HEK293 (cell line): Measurements from ENCODE around the gene TNS3.

ENCODE experiments used
- CTCF ChIA-PET: fragments of 350-600 bp; formaldehyde crosslinking; extraction: SDS; loops from one replicate; lab custom pipeline; 2021; ENCODE audit warnings: antibody characterized with exemption; lab: Yijun Ruan, JAX
- POLR2A ChIA-PET: fragments of 300-600 bp; formaldehyde crosslinking; extraction: SDS; loops from one replicate; lab custom pipeline; 2020; ENCODE audit warnings: antibody characterized with exemption, inconsistent platforms; lab: Yijun Ruan, JAX
- H3K27ac ChIP-seq: fragments of 200-500 bp; sonication (Bioruptor generic); 2 replicates; pipeline ENCODE4 v1.5.1; 2014; ENCODE audit warnings: low read depth, low read length, control low read depth, inconsistent platforms; ENCODE audit errors: extremely low read depth
- H3K36me3 ChIP-seq, 2 experiments: fragments of 200-500 bp in 1 of 2; sonication (Bioruptor generic) in 1 of 2; 1 replicate in 1 of 2; 2 replicates in 1 of 2; pipeline ENCODE4 v1.5.1; 2014 to 2017; ENCODE audit warnings: inconsistent platforms in 2 of 2, low read length in 2 of 2; ENCODE audit not compliant: control insufficient read depth in 2 of 2, insufficient read depth in 1 of 2
- H3K4me1 ChIP-seq: fragments of 200-500 bp; sonication (Bioruptor generic); 2 replicates; pipeline ENCODE4 v1.5.1; 2014; ENCODE audit warnings: mild to moderate bottlenecking, low read length, inconsistent platforms; ENCODE audit not compliant: control insufficient read depth, insufficient read depth
- H3K4me3 ChIP-seq: 2 replicates; pipeline ENCODE4 v1.5.1; 2011; ENCODE audit warnings: low read depth, mild to moderate bottlenecking, control low read depth, low read length, moderate library complexity
- H3K9me3 ChIP-seq: fragments of 200-500 bp; sonication (Bioruptor generic); 2 replicates; pipeline ENCODE4 v1.5.1; 2014; ENCODE audit warnings: low read depth, low read length, inconsistent platforms; ENCODE audit not compliant: control insufficient read depth, insufficient read depth
- FEZF1 ChIP-seq: fragments of 450-650 bp; formaldehyde crosslinking; IDR thresholded peaks from 2 replicates; pipeline ENCODE4 v1.5.1; 2016; ENCODE audit warnings: missing biosample characterization, missing genetic modification characterization
- OSR2 ChIP-seq: fragments of 450-650 bp; formaldehyde crosslinking; IDR thresholded peaks from 2 replicates; pipeline ENCODE4 v1.5.1; 2016; ENCODE audit warnings: missing biosample characterization, missing genetic modification characterization
- PRDM10 ChIP-seq: fragments of 450-650 bp; formaldehyde crosslinking; IDR thresholded peaks from 2 replicates; pipeline ENCODE4 v1.5.1; 2016; ENCODE audit warnings: missing biosample characterization, missing genetic modification characterization
- SP2 ChIP-seq: fragments of 450-650 bp; formaldehyde crosslinking; IDR thresholded peaks from 2 replicates; pipeline ENCODE4 v1.5.1; 2016; ENCODE audit warnings: missing biosample characterization, missing genetic modification characterization
- YY1 ChIP-seq: fragments of 450-650 bp; formaldehyde crosslinking; IDR thresholded peaks from 2 replicates; pipeline ENCODE4 v1.5.1; 2018; ENCODE audit warnings: missing biosample characterization, missing genetic modification characterization
- ZFP37 ChIP-seq: fragments of 450-650 bp; formaldehyde crosslinking; IDR thresholded peaks from 2 replicates; pipeline ENCODE4 v1.5.1; 2016; ENCODE audit warnings: missing biosample characterization, missing genetic modification characterization
- ZNF133 ChIP-seq: fragments of 450-650 bp; formaldehyde crosslinking; IDR thresholded peaks from 2 replicates; pipeline ENCODE4 v1.5.1; 2016; ENCODE audit warnings: missing biosample characterization, missing genetic modification characterization
- ZNF155 ChIP-seq: fragments of 450-650 bp; formaldehyde crosslinking; IDR thresholded peaks from 2 replicates; pipeline ENCODE4 v1.5.1; 2016; ENCODE audit warnings: missing biosample characterization, missing genetic modification characterization
- ZNF426 ChIP-seq: fragments of 450-650 bp; formaldehyde crosslinking; IDR thresholded peaks from 2 replicates; pipeline ENCODE4 v1.5.1; 2017; ENCODE audit warnings: missing biosample characterization, missing genetic modification characterization, mild to moderate bottlenecking, inconsistent platforms, moderate library complexity
- ZNF560 ChIP-seq: fragments of 450-650 bp; formaldehyde crosslinking; IDR thresholded peaks from 2 replicates; pipeline ENCODE4 v1.5.1; 2017; ENCODE audit warnings: missing biosample characterization, missing genetic modification characterization, borderline replicate concordance
- ZNF585B ChIP-seq: fragments of 450-650 bp; formaldehyde crosslinking; IDR thresholded peaks from 2 replicates; pipeline ENCODE4 v1.5.1; 2016; ENCODE audit warnings: missing biosample characterization, missing genetic modification characterization
- ZNF776 ChIP-seq: fragments of 450-650 bp; formaldehyde crosslinking; IDR thresholded peaks from 2 replicates; pipeline ENCODE4 v1.5.0; 2017; ENCODE audit warnings: missing biosample characterization, missing genetic modification characterization, borderline replicate concordance
- ZNF837 ChIP-seq: fragments of 450-650 bp; formaldehyde crosslinking; IDR thresholded peaks from 2 replicates; pipeline ENCODE4 v1.5.1; 2016; ENCODE audit warnings: missing biosample characterization, missing genetic modification characterization
- ZSCAN16 ChIP-seq: fragments of 450-650 bp; formaldehyde crosslinking; IDR thresholded peaks from 2 replicates; pipeline ENCODE4 v1.5.1; 2016; ENCODE audit warnings: missing biosample characterization, missing genetic modification characterization
- TF ChIP-seq, protein P1 (sequence below): fragments of 450-650 bp; formaldehyde crosslinking; IDR thresholded peaks from 2 replicates; pipeline ENCODE4 v1.5.1; 2017; ENCODE audit warnings: missing biosample characterization, missing genetic modification characterization
- TF ChIP-seq, protein P2 (sequence below): fragments of 450-650 bp; formaldehyde crosslinking; IDR thresholded peaks from 2 replicates; pipeline ENCODE4 v1.5.1; 2016; ENCODE audit warnings: missing biosample characterization, missing genetic modification characterization
- TF ChIP-seq, protein P3 (sequence below): fragments of 450-650 bp; formaldehyde crosslinking; IDR thresholded peaks from 2 replicates; pipeline ENCODE4 v1.5.1; 2016; ENCODE audit warnings: missing biosample characterization, missing genetic modification characterization, low read depth
- TF ChIP-seq, protein P4 (sequence below): fragments of 450-650 bp; formaldehyde crosslinking; IDR thresholded peaks from 2 replicates; pipeline ENCODE4 v1.5.1; 2016; ENCODE audit warnings: missing biosample characterization, missing genetic modification characterization

The TNS3 gene

GRCh38 chr7:47523401-47523800 is 58.5 kb downstream of the TNS3 start:
- Histone ChIP-seq H3K9me3 (no peaks in the 10 kb centered on the region), H3K27ac (no peak overlapping the region), H3K4me3 (no peak overlapping the region), H3K36me3 (no peaks in the 10 kb centered on the region), H3K4me1 (no peaks in the 10 kb centered on the region)
- ChIA-PET CTCF (no interaction called here), POLR2A (no interaction called here)
- TF ChIP-seq, protein P1, sequence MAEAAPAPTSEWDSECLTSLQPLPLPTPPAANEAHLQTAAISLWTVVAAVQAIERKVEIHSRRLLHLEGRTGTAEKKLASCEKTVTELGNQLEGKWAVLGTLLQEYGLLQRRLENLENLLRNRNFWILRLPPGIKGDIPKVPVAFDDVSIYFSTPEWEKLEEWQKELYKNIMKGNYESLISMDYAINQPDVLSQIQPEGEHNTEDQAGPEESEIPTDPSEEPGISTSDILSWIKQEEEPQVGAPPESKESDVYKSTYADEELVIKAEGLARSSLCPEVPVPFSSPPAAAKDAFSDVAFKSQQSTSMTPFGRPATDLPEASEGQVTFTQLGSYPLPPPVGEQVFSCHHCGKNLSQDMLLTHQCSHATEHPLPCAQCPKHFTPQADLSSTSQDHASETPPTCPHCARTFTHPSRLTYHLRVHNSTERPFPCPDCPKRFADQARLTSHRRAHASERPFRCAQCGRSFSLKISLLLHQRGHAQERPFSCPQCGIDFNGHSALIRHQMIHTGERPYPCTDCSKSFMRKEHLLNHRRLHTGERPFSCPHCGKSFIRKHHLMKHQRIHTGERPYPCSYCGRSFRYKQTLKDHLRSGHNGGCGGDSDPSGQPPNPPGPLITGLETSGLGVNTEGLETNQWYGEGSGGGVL = no peak
- TF ChIP-seq ZNF776 (no peak), ZFP37 (tag by site-specific recombination) (no peak), ZSCAN16 (tag by site-specific recombination) (no peak), SP2 (tag by site-specific recombination) (no peak), ZNF837 (no peak), PRDM10 (tag by site-specific recombination) (no peak), ZNF585B (no peak), ZNF560 (tag by site-specific recombination) (no peak), ZNF426 (tag by site-specific recombination) (no peak), ZNF133 (tag by site-specific recombination) (no peak), OSR2 (tag by site-specific recombination) (no peak), ZNF155 (tag by site-specific recombination) (no peak), YY1 (tag by site-specific recombination) (no peak), FEZF1 (tag by site-specific recombination) (no peak)
- TF ChIP-seq, protein P2, sequence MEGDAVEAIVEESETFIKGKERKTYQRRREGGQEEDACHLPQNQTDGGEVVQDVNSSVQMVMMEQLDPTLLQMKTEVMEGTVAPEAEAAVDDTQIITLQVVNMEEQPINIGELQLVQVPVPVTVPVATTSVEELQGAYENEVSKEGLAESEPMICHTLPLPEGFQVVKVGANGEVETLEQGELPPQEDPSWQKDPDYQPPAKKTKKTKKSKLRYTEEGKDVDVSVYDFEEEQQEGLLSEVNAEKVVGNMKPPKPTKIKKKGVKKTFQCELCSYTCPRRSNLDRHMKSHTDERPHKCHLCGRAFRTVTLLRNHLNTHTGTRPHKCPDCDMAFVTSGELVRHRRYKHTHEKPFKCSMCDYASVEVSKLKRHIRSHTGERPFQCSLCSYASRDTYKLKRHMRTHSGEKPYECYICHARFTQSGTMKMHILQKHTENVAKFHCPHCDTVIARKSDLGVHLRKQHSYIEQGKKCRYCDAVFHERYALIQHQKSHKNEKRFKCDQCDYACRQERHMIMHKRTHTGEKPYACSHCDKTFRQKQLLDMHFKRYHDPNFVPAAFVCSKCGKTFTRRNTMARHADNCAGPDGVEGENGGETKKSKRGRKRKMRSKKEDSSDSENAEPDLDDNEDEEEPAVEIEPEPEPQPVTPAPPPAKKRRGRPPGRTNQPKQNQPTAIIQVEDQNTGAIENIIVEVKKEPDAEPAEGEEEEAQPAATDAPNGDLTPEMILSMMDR (tag by site-specific recombination) = no peak
- TF ChIP-seq, protein P3, sequence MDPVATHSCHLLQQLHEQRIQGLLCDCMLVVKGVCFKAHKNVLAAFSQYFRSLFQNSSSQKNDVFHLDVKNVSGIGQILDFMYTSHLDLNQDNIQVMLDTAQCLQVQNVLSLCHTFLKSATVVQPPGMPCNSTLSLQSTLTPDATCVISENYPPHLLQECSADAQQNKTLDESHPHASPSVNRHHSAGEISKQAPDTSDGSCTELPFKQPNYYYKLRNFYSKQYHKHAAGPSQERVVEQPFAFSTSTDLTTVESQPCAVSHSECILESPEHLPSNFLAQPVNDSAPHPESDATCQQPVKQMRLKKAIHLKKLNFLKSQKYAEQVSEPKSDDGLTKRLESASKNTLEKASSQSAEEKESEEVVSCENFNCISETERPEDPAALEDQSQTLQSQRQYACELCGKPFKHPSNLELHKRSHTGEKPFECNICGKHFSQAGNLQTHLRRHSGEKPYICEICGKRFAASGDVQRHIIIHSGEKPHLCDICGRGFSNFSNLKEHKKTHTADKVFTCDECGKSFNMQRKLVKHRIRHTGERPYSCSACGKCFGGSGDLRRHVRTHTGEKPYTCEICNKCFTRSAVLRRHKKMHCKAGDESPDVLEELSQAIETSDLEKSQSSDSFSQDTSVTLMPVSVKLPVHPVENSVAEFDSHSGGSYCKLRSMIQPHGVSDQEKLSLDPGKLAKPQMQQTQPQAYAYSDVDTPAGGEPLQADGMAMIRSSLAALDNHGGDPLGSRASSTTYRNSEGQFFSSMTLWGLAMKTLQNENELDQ (tag by site-specific recombination) = no peak
- TF ChIP-seq, protein P4, sequence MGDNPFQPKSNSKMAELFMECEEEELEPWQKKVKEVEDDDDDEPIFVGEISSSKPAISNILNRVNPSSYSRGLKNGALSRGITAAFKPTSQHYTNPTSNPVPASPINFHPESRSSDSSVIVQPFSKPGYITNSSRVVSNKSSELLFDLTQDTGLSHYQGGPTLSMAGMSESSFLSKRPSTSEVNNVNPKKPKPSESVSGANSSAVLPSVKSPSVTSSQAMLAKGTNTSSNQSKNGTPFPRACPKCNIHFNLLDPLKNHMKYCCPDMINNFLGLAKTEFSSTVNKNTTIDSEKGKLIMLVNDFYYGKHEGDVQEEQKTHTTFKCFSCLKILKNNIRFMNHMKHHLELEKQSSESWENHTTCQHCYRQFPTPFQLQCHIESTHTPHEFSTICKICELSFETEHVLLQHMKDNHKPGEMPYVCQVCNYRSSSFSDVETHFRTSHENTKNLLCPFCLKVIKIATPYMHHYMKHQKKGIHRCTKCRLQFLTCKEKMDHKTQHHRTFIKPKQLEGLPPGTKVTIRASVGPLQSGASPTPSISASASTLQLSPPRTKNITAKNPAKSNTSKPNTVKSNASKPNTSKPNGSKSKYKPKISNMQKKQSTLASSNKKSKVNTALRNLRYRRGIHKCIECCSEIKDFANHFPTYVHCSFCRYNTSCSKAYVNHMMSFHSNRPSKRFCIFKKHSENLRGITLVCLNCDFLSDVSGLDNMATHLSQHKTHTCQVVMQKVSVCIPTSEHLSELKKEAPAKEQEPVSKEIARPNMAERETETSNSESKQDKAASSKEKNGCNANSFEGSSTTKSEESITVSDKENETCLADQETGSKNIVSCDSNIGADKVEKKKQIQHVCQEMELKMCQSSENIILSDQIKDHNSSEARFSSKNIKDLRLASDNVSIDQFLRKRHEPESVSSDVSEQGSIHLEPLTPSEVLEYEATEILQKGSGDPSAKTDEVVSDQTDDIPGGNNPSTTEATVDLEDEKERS (tag by site-specific recombination) = no peak
